Pancreas (tissue), 10 donors: ENCODE measurements around the gene MYL12A. TPM values are rescaled to one million over a fixed set of nuclear protein-coding genes. Genes with fewer than 3 reads are reported as not detected.
A peak's percentile ranks its signal among the peaks of the same experiment; 100 is the strongest.

Experiments
- ATAC-seq, 4 donors: fragments of 200-7000 bp; cut with Tn5 transposase; one replicate each; pipeline versions ENCODE4 v1.8.0 to v1.9.1; 2020; ENCODE audit warnings: mild to moderate bottlenecking in 4 of 4, moderate library complexity in 4 of 4
- DNase-seq, 6 donors: peaks; one replicate each; pipeline ENCODE4 v3.0.0-alpha.2; 2020
- FAIRE-seq: peaks from 2 replicates; lab custom pipeline; 2012; peaks lifted over from hg19 to GRCh38; lab: Jason Lieb, UNC
- H3K27ac ChIP-seq, 4 donors: fragments of 200-600 bp; sonication (generic); 1 replicate in 3 of 4; 2 replicates in 1 of 4; pipeline versions ENCODE4 v1.5.0 to v1.8.0; 2020
- H3K27me3 ChIP-seq, 4 donors: fragments of 200-600 bp; one replicate each; pipeline ENCODE4 v1.8.0; 2021
- H3K36me3 ChIP-seq, 3 donors: fragments of 200-600 bp; sonication (generic) in 1 of 3; one replicate each; pipeline versions ENCODE4 v1.5.0 to v1.8.0; 2020 to 2021
- H3K4me1 ChIP-seq, 3 donors: fragments of 200-600 bp; one replicate each; pipeline ENCODE4 v1.8.0; 2021
- H3K4me3 ChIP-seq, 4 donors: fragments of 200-600 bp; sonication (generic) in 2 of 4; one replicate each; pipeline versions ENCODE4 v1.5.0 to v1.8.0; 2020 to 2021
- H3K9me3 ChIP-seq, 4 donors: fragments of 200-600 bp; one replicate each; pipeline ENCODE4 v1.8.0; 2021
- CTCF ChIP-seq, 4 donors: fragments of 200-600 bp; sonication (generic) in 3 of 4; IDR thresholded peaks; one replicate each; pipeline versions ENCODE4 v1.5.0 to v1.8.0; 2021; ENCODE audit warnings: antibody characterized with exemption in 4 of 4
- whole genome bisulfite sequencing, 2 donors: extraction: QIAGEN DNeasy Blood & Tissue Kit; methylation state at CpG; one replicate each; pipeline ENCODE4 v1.1.7; 2013; 5-methylcytosine and 5-hydroxymethylcytosine counted together
- intact Hi-C, 3 donors: fragments of 100-400 bp; cut with DNase I; formaldehyde crosslinking; loops; one replicate each; pipeline versions ENCODE4 v1.11.1 to v1.14.2; 2022
- polyA plus RNA-seq, 2 donors: library from polyadenylated mRNA; stranded (reverse); fragments of 200-250 nt; gene quantifications; one replicate each; pipeline ENCODE4 v1.2.3, GENCODE V29; 2013
- total RNA-seq, 6 donors: library from RNA; stranded (reverse); fragmentation: NEBNext Ultra II Directional in 4 of 6; extraction: Animal tissue kit (Norgen Biotek cat#: 25700) in 4 of 6; gene quantifications; one replicate each; pipeline versions ENCODE4 v1.2.1 to v1.2.4, GENCODE V29; 2021 to 2023
- donor health status: healthy with polysubstance abuse.
- donor health status: DM: no; HTN: no; CAD: no; lungs with moderate emphysema.
- donor health status: DM: no; HTN: no; CAD: no.
- donor health status: control.
- donor health status: control.
- donor health status: Bipolar disorder and iron deficiency.
- donor health status: DM: yes; HTN: yes; CAD: no.
- donor health status: DM: no; HTN: no; CAD: no.
- donor health status: DM: no; HTN: no; CAD: no.
- donor health status: DM: yes; HTN: yes; CAD: no.

Gene MYL12A
- total and polyA plus RNA-seq, 8 donors = 89.6 to 203 (median 116) TPM

GRCh38 chr18:3238742-3239141 lies 8.9 kb upstream of the MYL12A start:
- 79 to 84% methylated on average over 2 of the region's 2 CpGs for WGBS, 2 donors
- intact Hi-C loops = no loop called here
- FAIRE-seq = no peak

GRCh38 chr18:3245185-3245564 lies 2.4 kb upstream of the MYL12A start:
- no peak for ATAC-seq
- WGBS, 2 donors = 32 to 38% methylated on average over 1 of the region's 1 CpG
- Histone ChIP-seq H3K36me3 (no peaks in the 10 kb centered on the region), H3K9me3 (no peaks in the 10 kb centered on the region), H3K27ac (no peak overlapping the region), H3K27me3 (no peaks in the 10 kb centered on the region), H3K4me1 (peaks cover 7 to 17% (median 17%) of the 10 kb centered on the region in 3 donors), H3K4me3 (peak overlapping the region in 2 of 4 donors; percentile 81 to 88)
- TF ChIP-seq CTCF (IDR thresholded peaks at IDR 0.05) = no peak
- intact Hi-C loops = loop anchor here in 2 of 3 donors (5.0 to 10.0 kb wide), 2 partner anchors 310 to 313 kb away; no protein-coding TSS in a partner anchor
- no peak for DNase-seq
- no peak for FAIRE-seq

More at GRCh38 chr18:3238742-3239141, 8.9 kb upstream of the MYL12A start:
- ATAC-seq (no peak), DNase-seq (no peak)
- Histone ChIP-seq H3K4me3 (no peak overlapping the region), H3K27ac (no peak overlapping the region), H3K36me3 (no peaks in the 10 kb centered on the region), H3K9me3 (no peaks in the 10 kb centered on the region), H3K27me3 (no peaks in the 10 kb centered on the region), H3K4me1 (peaks cover 2 to 26% (median 13%) of the 10 kb centered on the region in 3 donors)
- TF ChIP-seq CTCF (IDR thresholded peaks at IDR 0.05) = no peak

GRCh38 chr18:3245853-3246634 lies 1.6 kb upstream of the MYL12A start:
- intact Hi-C loops = loop anchor here in 2 of 3 donors (5.0 to 10.0 kb wide), 2 partner anchors 311 to 314 kb away; no protein-coding TSS in a partner anchor
- Histone ChIP-seq H3K36me3 (no peaks in the 10 kb centered on the region), H3K4me1 (peaks cover 11 to 25% (median 24%) of the 10 kb centered on the region in 3 donors), H3K27ac (peak overlapping the region; percentile 95 to 99 (median 98)), H3K9me3 (no peaks in the 10 kb centered on the region), H3K27me3 (no peaks in the 10 kb centered on the region), H3K4me3 (peak overlapping the region; percentile 10 to 88 (median 50))
- FAIRE-seq (no peak), DNase-seq (peak; percentile 86 to 95 (median 90)), ATAC-seq (peak; percentile 70 to 88 (median 80))
- WGBS, 2 donors = 1 to 3% methylated on average over 29 of the region's 29 CpGs
- TF ChIP-seq CTCF (IDR thresholded peaks at IDR 0.05) = peak; percentile 75 to 91 (median 90)

- no peaks in the 10 kb centered on the region for H3K9me3 ChIP-seq
- ATAC-seq = peak in 3 of 4 donors; percentile 3 to 25 (median 15)
- peaks cover 17 to 31% (median 26%) of the 10 kb centered on the region in 3 donors for H3K4me1 ChIP-seq
- intact Hi-C loops = loop anchor here in 2 of 3 donors (5.0 to 10.0 kb wide), 2 partner anchors 312 to 314 kb away; no protein-coding TSS in a partner anchor
- no peak for FAIRE-seq
- 11 to 16% methylated on average over 23 of the region's 23 CpGs for WGBS, 2 donors
- peak overlapping the region; percentile 95 to 99 (median 98) for H3K27ac ChIP-seq
- no peak for TF ChIP-seq CTCF (IDR thresholded peaks at IDR 0.05)
- no peaks in the 10 kb centered on the region for H3K36me3 ChIP-seq
- no peaks in the 10 kb centered on the region for H3K27me3 ChIP-seq
- H3K4me3 ChIP-seq = peak overlapping the region; percentile 10 to 88 (median 50)
- DNase-seq = peak in 4 of 6 donors; percentile 33 to 67 (median 48)
Measured at GRCh38 chr18:3246635-3247239, 864 bp upstream of the MYL12A start.
